Uterus (tissue), 2 donors: Measurements from ENCODE around the gene CMTM5.

Experiments
- POLR2A ChIP-seq, 2 donors: fragments of 450-650 bp; IDR thresholded peaks; one replicate each; pipeline ENCODE4 v1.6.1; 2016; ENCODE audit warnings: antibody characterized with exemption in 2 of 2, mild to moderate bottlenecking in 1 of 2, moderate library complexity in 1 of 2
- TF ChIP-seq, protein P1 (sequence below), 4 experiments: fragments of 200-600 bp in 2 of 4; fragments of 450-650 bp in 2 of 4; sonication (generic) in 2 of 4; IDR thresholded peaks; one replicate each; pipeline ENCODE4 v1.5.1; 2016 to 2019; ENCODE audit warnings: antibody characterized with exemption in 4 of 4, mild to moderate bottlenecking in 2 of 4, moderate library complexity in 1 of 4

GRCh38 chr14:23423657-23424056 is 46.8 kb downstream of the CMTM5 start:
- TF ChIP-seq, protein P1, sequence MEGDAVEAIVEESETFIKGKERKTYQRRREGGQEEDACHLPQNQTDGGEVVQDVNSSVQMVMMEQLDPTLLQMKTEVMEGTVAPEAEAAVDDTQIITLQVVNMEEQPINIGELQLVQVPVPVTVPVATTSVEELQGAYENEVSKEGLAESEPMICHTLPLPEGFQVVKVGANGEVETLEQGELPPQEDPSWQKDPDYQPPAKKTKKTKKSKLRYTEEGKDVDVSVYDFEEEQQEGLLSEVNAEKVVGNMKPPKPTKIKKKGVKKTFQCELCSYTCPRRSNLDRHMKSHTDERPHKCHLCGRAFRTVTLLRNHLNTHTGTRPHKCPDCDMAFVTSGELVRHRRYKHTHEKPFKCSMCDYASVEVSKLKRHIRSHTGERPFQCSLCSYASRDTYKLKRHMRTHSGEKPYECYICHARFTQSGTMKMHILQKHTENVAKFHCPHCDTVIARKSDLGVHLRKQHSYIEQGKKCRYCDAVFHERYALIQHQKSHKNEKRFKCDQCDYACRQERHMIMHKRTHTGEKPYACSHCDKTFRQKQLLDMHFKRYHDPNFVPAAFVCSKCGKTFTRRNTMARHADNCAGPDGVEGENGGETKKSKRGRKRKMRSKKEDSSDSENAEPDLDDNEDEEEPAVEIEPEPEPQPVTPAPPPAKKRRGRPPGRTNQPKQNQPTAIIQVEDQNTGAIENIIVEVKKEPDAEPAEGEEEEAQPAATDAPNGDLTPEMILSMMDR (IDR thresholded peaks at IDR 0.05), result no peak
- no peak for TF ChIP-seq POLR2A (IDR thresholded peaks at IDR 0.05)
